GM13977 (cell line): ENCODE measurements around the gene TBC1D10A.

Experiments
- DNase-seq: peaks from one replicate; pipeline ENCODE4 v3.0.0; 2012; ENCODE audit warnings: low spot score
- in situ Hi-C: fragments of 300-500 bp; cut with MboI; formaldehyde crosslinking; loops from one replicate; pipeline ENCODE4 v1.12.0; 2022; ENCODE audit warnings: low sequenced_read_pairs, low pct_unique_long_range_greater_than_20kb, mixed read lengths, inconsistent platforms; ENCODE audit not compliant: unreplicated experiment
- TF ChIP-seq, protein P1 (sequence below): IDR thresholded peaks from 2 replicates; pipeline ENCODE4 v1.5.1; 2012; ENCODE audit warnings: mild to moderate bottlenecking, control low read depth; ENCODE audit not compliant: insufficient read depth; ENCODE audit errors: extremely low read depth, missing control alignments

Gene TBC1D10A

GRCh38 chr22:30252411-30253204, 74.1 kb downstream of the TBC1D10A start:
- no peak for DNase-seq
- TF ChIP-seq, protein P1, sequence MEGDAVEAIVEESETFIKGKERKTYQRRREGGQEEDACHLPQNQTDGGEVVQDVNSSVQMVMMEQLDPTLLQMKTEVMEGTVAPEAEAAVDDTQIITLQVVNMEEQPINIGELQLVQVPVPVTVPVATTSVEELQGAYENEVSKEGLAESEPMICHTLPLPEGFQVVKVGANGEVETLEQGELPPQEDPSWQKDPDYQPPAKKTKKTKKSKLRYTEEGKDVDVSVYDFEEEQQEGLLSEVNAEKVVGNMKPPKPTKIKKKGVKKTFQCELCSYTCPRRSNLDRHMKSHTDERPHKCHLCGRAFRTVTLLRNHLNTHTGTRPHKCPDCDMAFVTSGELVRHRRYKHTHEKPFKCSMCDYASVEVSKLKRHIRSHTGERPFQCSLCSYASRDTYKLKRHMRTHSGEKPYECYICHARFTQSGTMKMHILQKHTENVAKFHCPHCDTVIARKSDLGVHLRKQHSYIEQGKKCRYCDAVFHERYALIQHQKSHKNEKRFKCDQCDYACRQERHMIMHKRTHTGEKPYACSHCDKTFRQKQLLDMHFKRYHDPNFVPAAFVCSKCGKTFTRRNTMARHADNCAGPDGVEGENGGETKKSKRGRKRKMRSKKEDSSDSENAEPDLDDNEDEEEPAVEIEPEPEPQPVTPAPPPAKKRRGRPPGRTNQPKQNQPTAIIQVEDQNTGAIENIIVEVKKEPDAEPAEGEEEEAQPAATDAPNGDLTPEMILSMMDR, result no peak
- in situ Hi-C loops, result no loop called here

GRCh38 chr22:30251711-30252110, 75.0 kb downstream of the TBC1D10A start:
- TF ChIP-seq, protein P1, result no peak
- in situ Hi-C loops, result no loop called here
- DNase-seq, result no peak

- TF ChIP-seq, protein P1, result no peak
- no peak for DNase-seq
- in situ Hi-C loops, result no loop called here
These were observed 76.0 kb downstream of the TBC1D10A start for GRCh38 chr22:30250661-30251267.

- in situ Hi-C loops, result no loop called here
- TF ChIP-seq, protein P1, result no peak
- no peak for DNase-seq
These were observed 76.6 kb downstream of the TBC1D10A start for GRCh38 chr22:30250039-30250565.

DNA sequence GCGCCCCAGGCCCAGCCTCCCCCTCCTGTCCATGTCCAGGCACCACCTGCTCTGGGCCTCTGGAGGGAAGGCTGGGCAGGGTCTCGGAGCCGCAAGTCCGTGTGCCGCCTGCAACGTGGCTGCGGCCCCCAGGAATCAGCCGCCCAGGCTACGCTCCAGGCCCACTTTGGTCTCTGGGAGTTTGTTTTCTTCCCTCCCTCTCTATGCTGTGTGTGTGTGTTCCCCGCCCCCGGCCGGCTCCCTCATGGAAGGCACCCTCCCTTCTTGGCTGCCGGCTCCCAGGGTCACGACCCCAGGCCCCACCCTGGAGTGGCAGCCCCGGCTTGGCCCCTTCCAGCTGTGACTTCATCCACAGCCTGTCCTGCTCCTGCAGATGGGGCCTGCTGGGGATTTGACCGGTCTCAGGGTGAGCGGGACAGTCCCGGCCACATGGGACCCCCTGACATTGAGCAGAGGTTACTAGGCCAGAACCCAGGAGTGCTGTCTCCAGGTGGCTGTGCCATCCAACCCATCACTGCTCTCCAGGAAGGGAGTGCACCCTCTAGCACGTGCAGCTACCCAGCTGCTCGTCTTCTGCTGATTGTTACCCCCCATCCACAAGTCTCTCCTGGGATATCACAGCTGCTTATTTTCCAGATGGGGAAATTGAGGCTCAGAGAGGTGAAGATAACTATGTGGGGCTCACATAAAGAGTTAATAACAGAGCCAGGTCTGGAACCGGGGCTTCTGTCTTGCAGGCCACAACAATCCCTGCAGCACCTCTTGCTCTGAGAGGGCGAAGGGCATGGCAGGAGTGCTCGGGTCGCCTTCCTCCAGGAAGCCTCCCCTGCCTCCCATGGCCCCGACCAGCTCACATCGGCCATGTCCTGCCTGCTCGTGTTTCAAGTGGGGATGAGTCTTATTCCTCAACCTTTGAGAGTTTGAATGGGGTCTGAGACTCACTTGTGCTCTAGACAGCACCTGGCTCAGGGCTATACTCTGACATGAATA, 77.4 kb downstream of the TBC1D10A start:
- TF ChIP-seq, protein P1, result no peak
- in situ Hi-C loops, result no loop called here
- DNase-seq, result no peak

DNA sequence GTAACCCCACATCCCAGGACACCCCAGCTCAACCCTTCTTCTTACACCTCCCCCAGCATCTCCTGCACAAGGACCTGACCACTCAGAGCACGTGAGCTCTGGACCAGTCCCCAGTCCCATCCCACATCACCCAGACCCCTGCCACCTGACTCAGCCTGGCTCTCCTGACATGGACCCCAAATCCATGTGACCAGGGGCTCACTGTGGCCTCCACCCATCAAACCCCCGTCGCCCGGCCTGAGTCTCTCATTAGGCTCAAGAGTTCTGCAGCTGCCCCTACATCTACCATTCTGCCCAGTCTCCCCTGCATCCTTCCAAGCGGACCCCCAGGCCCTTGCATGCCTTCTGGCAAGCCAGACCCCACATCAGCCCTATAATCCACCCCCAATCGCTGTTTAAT, 78.3 kb downstream of the TBC1D10A start:
- in situ Hi-C loops, result no loop called here
- TF ChIP-seq, protein P1, result no peak
- no peak for DNase-seq
